CD4-positive, alpha-beta memory T cell (primary cell): ENCODE measurements around the gene RTTN. TPM values are rescaled to one million over a fixed set of nuclear protein-coding genes. Genes with fewer than 3 reads are reported as not detected.

Experiments
- CTCF ChIA-PET: fragments of 350-600 bp; sonication (Branson Sonifier 250); formaldehyde crosslinking; loops from one replicate; lab custom pipeline; 2021; ENCODE audit warnings: inconsistent platforms; ENCODE audit not compliant: partially characterized antibody; lab: Charles Lee
- POLR2A ChIA-PET: fragments of 350-600 bp; sonication (Branson Sonifier 250); formaldehyde crosslinking; loops from one replicate; lab custom pipeline; 2021; ENCODE audit not compliant: partially characterized antibody; lab: Charles Lee
- DNase-seq, 5 donors: peaks; one replicate each; pipeline versions ENCODE4 v3.0.0 to v3.0.0-alpha.2; 2020 to 2022; ENCODE audit warnings: mixed read lengths in 1 of 5
- H3K27ac ChIP-seq: one replicate; pipeline ENCODE4 v1.7.0; 2013; ENCODE audit warnings: low read depth, low read length
- H3K27me3 ChIP-seq: 2 replicates; pipeline ENCODE4 v1.7.0; 2013; ENCODE audit warnings: mild to moderate bottlenecking, low read length, moderate library complexity; ENCODE audit not compliant: insufficient read depth
- H3K36me3 ChIP-seq: 2 replicates; pipeline ENCODE4 v1.7.0; 2013; ENCODE audit warnings: mild to moderate bottlenecking, low read length, moderate library complexity; ENCODE audit not compliant: insufficient read depth
- H3K4me1 ChIP-seq: 2 replicates; pipeline ENCODE4 v1.7.0; 2013; ENCODE audit warnings: mild to moderate bottlenecking, low read length, moderate library complexity; ENCODE audit not compliant: insufficient read depth
- H3K4me3 ChIP-seq, 2 donors: one replicate each; pipeline ENCODE4 v1.7.0; 2013; ENCODE audit warnings: low read length in 2 of 2, mild to moderate bottlenecking in 1 of 2
- H3K9me3 ChIP-seq, 2 donors: one replicate each; pipeline ENCODE4 v1.7.0; 2013; ENCODE audit warnings: low read length in 2 of 2, control low read depth in 1 of 2; ENCODE audit not compliant: control insufficient read depth in 1 of 2
- H3K27ac Mint-ChIP-seq, 7 donors: one replicate each; pipeline ENCODE4 v1.8.0; 2020 to 2021; ENCODE audit warnings: mixed read lengths in 7 of 7, mild to moderate bottlenecking in 6 of 7, inconsistent platforms in 3 of 7, moderate library complexity in 3 of 7
- H3K27me3 Mint-ChIP-seq, 2 donors: one replicate each; pipeline ENCODE4 v1.8.0; 2020 to 2021; ENCODE audit warnings: mixed read lengths in 2 of 2
- H3K36me3 Mint-ChIP-seq, 2 donors: one replicate each; pipeline ENCODE4 v1.8.0; 2020 to 2021; ENCODE audit warnings: mixed read lengths in 2 of 2, inconsistent platforms in 1 of 2, mild to moderate bottlenecking in 1 of 2
- H3K4me1 Mint-ChIP-seq, 4 donors: one replicate each; pipeline ENCODE4 v1.8.0; 2020 to 2021; ENCODE audit warnings: mixed read lengths in 4 of 4, mild to moderate bottlenecking in 1 of 4
- H3K4me3 Mint-ChIP-seq, 8 donors: one replicate each; pipeline ENCODE4 v1.8.0; 2020 to 2021; ENCODE audit warnings: mixed read lengths in 8 of 8, mild to moderate bottlenecking in 7 of 8, moderate library complexity in 6 of 8, inconsistent platforms in 3 of 8
- H3K9me3 Mint-ChIP-seq, 8 donors: one replicate each; pipeline ENCODE4 v1.8.0; 2020 to 2021; ENCODE audit warnings: mixed read lengths in 8 of 8, mild to moderate bottlenecking in 5 of 8, inconsistent platforms in 3 of 8, moderate library complexity in 1 of 8
- intact Hi-C: fragments of 100-400 bp; cut with micrococcal nuclease; formaldehyde crosslinking; loops from one replicate; pipeline ENCODE4 v1.15.1; 2023
- polyA plus RNA-seq, 2 donors: library from polyadenylated mRNA; unstranded; fragments of 300-500 nt; fragmentation: Illumina TruSeq; gene quantifications; one replicate each; pipeline ENCODE4 v1.2.3, GENCODE V29; 2021
- total RNA-seq, 2 experiments: library from RNA; stranded (reverse); gene quantifications; one replicate each; pipeline ENCODE4 v1.2.3, GENCODE V29; 2021

Gene RTTN
- total and polyA plus RNA-seq, 4 experiments from 2014 or later: 2.6 to 27.1 (median 14.5) TPM

- Mint-ChIP-seq H3K4me3 (no peak overlapping the region), H3K9me3 (peaks cover 0 to 6% (median 4%) of the 10 kb centered on the region in 8 donors), H3K4me1 (peaks cover 0 to 5% (median under 1%) of the 10 kb centered on the region in 4 donors), H3K27ac (no peak overlapping the region), H3K27me3 (peaks cover 35 to 40% of the 10 kb centered on the region in 2 donors), H3K36me3 (no peaks in the 10 kb centered on the region)
- ChIA-PET POLR2A (no interaction called here), CTCF (no interaction called here)
- no peaks in the 10 kb centered on the region for H3K36me3 ChIP-seq
- H3K4me1 ChIP-seq: no peaks in the 10 kb centered on the region
- H3K27me3 ChIP-seq: peaks cover 5% of the 10 kb centered on the region
- no peak for DNase-seq
- intact Hi-C loops: no loop called here
- H3K4me3 ChIP-seq: no peak overlapping the region
- H3K27ac ChIP-seq: no peak overlapping the region
- no peaks in the 10 kb centered on the region for H3K9me3 ChIP-seq
Measured at GRCh38 chr18:70221915-70222278, 16.4 kb upstream of the RTTN start.

- Histone ChIP-seq H3K27ac (no peak overlapping the region), H3K27me3 (peaks cover 5% of the 10 kb centered on the region), H3K36me3 (no peaks in the 10 kb centered on the region), H3K4me1 (no peaks in the 10 kb centered on the region), H3K4me3 (no peak overlapping the region), H3K9me3 (no peaks in the 10 kb centered on the region)
- intact Hi-C loops: no loop called here
- Mint-ChIP-seq H3K27me3 (peaks cover 38 to 42% of the 10 kb centered on the region in 2 donors), H3K36me3 (no peaks in the 10 kb centered on the region), H3K9me3 (no peaks in the 10 kb centered on the region), H3K4me3 (peak overlapping the region in 1 of 8 donors; percentile 3), H3K4me1 (peaks cover 0 to 5% (median under 1%) of the 10 kb centered on the region in 4 donors), H3K27ac (no peak overlapping the region)
- POLR2A ChIA-PET: no interaction called here
- no peak for DNase-seq
- CTCF ChIA-PET: no interaction called here
Measured at GRCh38 chr18:70221156-70221914, 15.8 kb upstream of the RTTN start.

- Mint-ChIP-seq H3K4me1 (peaks cover 0 to 5% (median under 1%) of the 10 kb centered on the region in 4 donors), H3K27me3 (peaks cover 38 to 42% of the 10 kb centered on the region in 2 donors), H3K36me3 (no peaks in the 10 kb centered on the region), H3K9me3 (no peaks in the 10 kb centered on the region), H3K4me3 (no peak overlapping the region), H3K27ac (no peak overlapping the region)
- POLR2A ChIA-PET: no interaction called here
- Histone ChIP-seq H3K4me3 (no peak overlapping the region), H3K36me3 (no peaks in the 10 kb centered on the region), H3K27ac (no peak overlapping the region), H3K4me1 (no peaks in the 10 kb centered on the region), H3K27me3 (peaks cover 5% of the 10 kb centered on the region), H3K9me3 (no peaks in the 10 kb centered on the region)
- intact Hi-C loops: no loop called here
- DNase-seq: no peak
- CTCF ChIA-PET: no interaction called here
Measured at GRCh38 chr18:70220628-70221027, 15.1 kb upstream of the RTTN start.

- peaks cover 38 to 42% of the 10 kb centered on the region in 2 donors for H3K27me3 Mint-ChIP-seq
- Histone ChIP-seq H3K27ac (no peak overlapping the region), H3K9me3 (no peaks in the 10 kb centered on the region), H3K4me3 (no peak overlapping the region), H3K36me3 (no peaks in the 10 kb centered on the region), H3K27me3 (peaks cover 5% of the 10 kb centered on the region), H3K4me1 (no peaks in the 10 kb centered on the region)
- DNase-seq: no peak
- H3K9me3 Mint-ChIP-seq: no peaks in the 10 kb centered on the region
- H3K36me3 Mint-ChIP-seq: no peaks in the 10 kb centered on the region
- no peak overlapping the region for H3K4me3 Mint-ChIP-seq
- H3K27ac Mint-ChIP-seq: no peak overlapping the region
- ChIA-PET CTCF (no interaction called here), POLR2A (no interaction called here)
- intact Hi-C loops: no loop called here
- peaks cover 0 to 5% (median under 1%) of the 10 kb centered on the region in 4 donors for H3K4me1 Mint-ChIP-seq
Measured at GRCh38 chr18:70219688-70220087, 14.2 kb upstream of the RTTN start.

- H3K36me3 ChIP-seq: no peaks in the 10 kb centered on the region
- DNase-seq: no peak
- Mint-ChIP-seq H3K36me3 (no peaks in the 10 kb centered on the region), H3K4me1 (peaks cover 0 to 5% (median under 1%) of the 10 kb centered on the region in 4 donors), H3K4me3 (no peak overlapping the region), H3K9me3 (no peaks in the 10 kb centered on the region), H3K27me3 (peaks cover 25 to 42% of the 10 kb centered on the region in 2 donors), H3K27ac (no peak overlapping the region)
- CTCF ChIA-PET: no interaction called here
- intact Hi-C loops: no loop called here
- no peaks in the 10 kb centered on the region for H3K9me3 ChIP-seq
- no peak overlapping the region for H3K4me3 ChIP-seq
- POLR2A ChIA-PET: no interaction called here
- no peaks in the 10 kb centered on the region for H3K4me1 ChIP-seq
- H3K27me3 ChIP-seq: peaks cover 5% of the 10 kb centered on the region
- no peak overlapping the region for H3K27ac ChIP-seq
Measured at GRCh38 chr18:70216788-70217187, 11.3 kb upstream of the RTTN start.

GRCh38 chr18:70207181-70207580 is 1.7 kb upstream of the RTTN start:
- peaks cover 2 to 18% of the 10 kb centered on the region in 2 donors for H3K36me3 Mint-ChIP-seq
- Histone ChIP-seq H3K27me3 (no peaks in the 10 kb centered on the region), H3K36me3 (peaks cover 2% of the 10 kb centered on the region), H3K4me1 (peaks cover 19% of the 10 kb centered on the region), H3K4me3 (no peak overlapping the region), H3K27ac (no peak overlapping the region), H3K9me3 (no peaks in the 10 kb centered on the region)
- H3K27ac Mint-ChIP-seq: peak overlapping the region in 2 of 7 donors; percentile 60 to 96
- peaks cover 0 to 1% of the 10 kb centered on the region in 2 donors for H3K27me3 Mint-ChIP-seq
- H3K9me3 Mint-ChIP-seq: no peaks in the 10 kb centered on the region
- CTCF ChIA-PET: no interaction called here
- intact Hi-C loops: loop anchor here (10.0 kb wide), 1 partner anchor 252 kb away; no protein-coding TSS in a partner anchor
- H3K4me1 Mint-ChIP-seq: peaks cover 15 to 39% (median 29%) of the 10 kb centered on the region in 4 donors
- POLR2A ChIA-PET: no interaction called here
- peak overlapping the region in 5 of 8 donors; percentile 3 to 96 (median 63) for H3K4me3 Mint-ChIP-seq
- DNase-seq: no peak

- H3K36me3 ChIP-seq: peaks cover 19% of the 10 kb centered on the region
- peaks cover 12% of the 10 kb centered on the region for H3K4me1 ChIP-seq
- no peak overlapping the region for H3K4me3 ChIP-seq
- intact Hi-C loops: loop anchor here (10.0 kb wide), 1 partner anchor 245 kb away; no protein-coding TSS in a partner anchor
- peaks cover 13 to 30% (median 21%) of the 10 kb centered on the region in 4 donors for H3K4me1 Mint-ChIP-seq
- POLR2A ChIA-PET: no interaction called here
- no peak overlapping the region for H3K4me3 Mint-ChIP-seq
- H3K27me3 Mint-ChIP-seq: no peaks in the 10 kb centered on the region
- H3K27ac Mint-ChIP-seq: no peak overlapping the region
- H3K27me3 ChIP-seq: no peaks in the 10 kb centered on the region
- CTCF ChIA-PET: no interaction called here
- H3K36me3 Mint-ChIP-seq: peaks cover 32 to 66% of the 10 kb centered on the region in 2 donors
- H3K9me3 Mint-ChIP-seq: no peaks in the 10 kb centered on the region
- no peak for DNase-seq
- H3K27ac ChIP-seq: no peak overlapping the region
- no peaks in the 10 kb centered on the region for H3K9me3 ChIP-seq
Measured at GRCh38 chr18:70200286-70200685, 5.2 kb downstream of the RTTN start.
